Measurements from ENCODE around the gene TMEM150A.

TMEM150A gene

DNA sequence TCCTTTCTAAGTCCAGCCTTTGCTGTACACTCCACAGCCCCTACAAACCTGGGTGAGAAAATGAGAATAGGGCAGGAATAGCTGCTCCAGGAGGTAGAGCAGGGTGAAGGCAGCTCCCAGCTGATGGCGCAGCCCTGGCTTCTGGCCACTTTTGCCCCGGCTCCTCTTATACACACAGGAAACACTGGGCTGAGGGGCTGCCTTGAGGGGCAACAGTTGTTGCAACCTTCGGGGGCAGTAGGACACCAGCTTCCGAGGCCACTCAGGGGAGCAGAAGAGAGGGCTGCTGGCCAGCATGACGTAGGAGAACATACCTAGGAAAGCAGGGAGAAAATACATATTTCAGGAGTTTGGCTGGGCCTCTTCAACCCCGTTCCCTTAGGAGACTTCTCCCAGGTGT is 49.3 kb downstream of the TMEM150A start:
- TF ChIP-seq SIN3A (IDR thresholded peaks at IDR 0.05; ENCODE audit: borderline replicate concordance, insufficient read depth, low read length), result no peak
- TF ChIP-seq, protein P1, sequence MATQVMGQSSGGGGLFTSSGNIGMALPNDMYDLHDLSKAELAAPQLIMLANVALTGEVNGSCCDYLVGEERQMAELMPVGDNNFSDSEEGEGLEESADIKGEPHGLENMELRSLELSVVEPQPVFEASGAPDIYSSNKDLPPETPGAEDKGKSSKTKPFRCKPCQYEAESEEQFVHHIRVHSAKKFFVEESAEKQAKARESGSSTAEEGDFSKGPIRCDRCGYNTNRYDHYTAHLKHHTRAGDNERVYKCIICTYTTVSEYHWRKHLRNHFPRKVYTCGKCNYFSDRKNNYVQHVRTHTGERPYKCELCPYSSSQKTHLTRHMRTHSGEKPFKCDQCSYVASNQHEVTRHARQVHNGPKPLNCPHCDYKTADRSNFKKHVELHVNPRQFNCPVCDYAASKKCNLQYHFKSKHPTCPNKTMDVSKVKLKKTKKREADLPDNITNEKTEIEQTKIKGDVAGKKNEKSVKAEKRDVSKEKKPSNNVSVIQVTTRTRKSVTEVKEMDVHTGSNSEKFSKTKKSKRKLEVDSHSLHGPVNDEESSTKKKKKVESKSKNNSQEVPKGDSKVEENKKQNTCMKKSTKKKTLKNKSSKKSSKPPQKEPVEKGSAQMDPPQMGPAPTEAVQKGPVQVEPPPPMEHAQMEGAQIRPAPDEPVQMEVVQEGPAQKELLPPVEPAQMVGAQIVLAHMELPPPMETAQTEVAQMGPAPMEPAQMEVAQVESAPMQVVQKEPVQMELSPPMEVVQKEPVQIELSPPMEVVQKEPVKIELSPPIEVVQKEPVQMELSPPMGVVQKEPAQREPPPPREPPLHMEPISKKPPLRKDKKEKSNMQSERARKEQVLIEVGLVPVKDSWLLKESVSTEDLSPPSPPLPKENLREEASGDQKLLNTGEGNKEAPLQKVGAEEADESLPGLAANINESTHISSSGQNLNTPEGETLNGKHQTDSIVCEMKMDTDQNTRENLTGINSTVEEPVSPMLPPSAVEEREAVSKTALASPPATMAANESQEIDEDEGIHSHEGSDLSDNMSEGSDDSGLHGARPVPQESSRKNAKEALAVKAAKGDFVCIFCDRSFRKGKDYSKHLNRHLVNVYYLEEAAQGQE (IDR thresholded peaks at IDR 0.05; ENCODE audit: insufficient read depth in 1 of 2, low read depth in 2 of 2, low read length in 2 of 2), result no peak
- no peak for TF ChIP-seq POLR2AphosphoS5 (IDR thresholded peaks at IDR 0.05; ENCODE audit: low read depth, low read length)
- TF ChIP-seq TAF1 (IDR thresholded peaks at IDR 0.05; ENCODE audit: borderline replicate concordance, insufficient read depth, low read length), result no peak
- no peak for TF ChIP-seq FOXP2 (optimal IDR thresholded peaks at IDR 0.05; ENCODE audit: borderline replicate concordance, extremely low read depth, extremely low read length, insufficient read depth)

DNA sequence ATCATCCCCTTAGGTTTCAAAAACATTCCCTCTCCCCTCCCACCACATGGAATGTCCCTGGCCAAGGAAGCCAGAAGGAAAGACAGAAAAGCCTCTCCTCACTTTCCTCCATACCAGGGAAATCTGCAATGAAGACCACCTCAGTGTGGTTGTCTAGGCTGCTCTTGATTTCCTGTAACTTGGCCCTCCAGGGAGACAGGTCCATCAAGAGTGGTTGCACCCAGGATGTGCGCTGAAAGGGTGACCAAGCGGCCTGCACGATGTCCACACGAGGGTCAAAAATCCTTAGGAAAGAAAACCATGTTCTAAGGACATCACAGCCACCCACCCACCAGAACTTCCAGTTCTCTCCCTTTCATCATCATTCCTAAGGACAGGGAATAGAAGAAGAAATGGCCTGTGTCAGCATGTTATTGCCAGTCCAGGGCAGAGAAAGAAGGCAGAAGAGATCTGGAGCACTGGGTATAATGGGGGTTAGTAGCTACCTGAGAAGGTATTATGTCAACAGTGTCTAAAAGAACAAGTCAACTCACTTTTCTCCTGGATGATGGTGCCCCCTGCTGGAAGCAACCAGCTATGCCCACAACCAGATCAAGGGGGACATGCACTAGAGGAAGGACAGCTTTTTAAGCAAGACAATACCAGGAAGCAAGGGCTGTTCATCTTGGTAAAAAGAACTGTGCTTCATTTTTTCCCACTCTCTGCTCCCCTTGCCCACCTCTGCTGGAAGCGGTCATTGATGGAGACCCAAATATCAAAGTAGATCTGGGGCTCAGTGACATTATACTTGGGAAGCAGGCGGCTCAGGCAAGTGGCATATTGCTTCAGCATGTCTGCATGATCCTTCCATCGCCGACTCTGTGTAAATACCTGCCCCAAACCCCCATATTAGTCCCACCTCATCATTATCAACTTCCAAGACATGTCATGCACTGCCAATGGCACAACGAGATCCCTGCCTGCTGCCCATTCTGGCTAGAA is 50.5 kb downstream of the TMEM150A start:
- TF ChIP-seq, protein P1 (IDR thresholded peaks at IDR 0.05; ENCODE audit: insufficient read depth in 1 of 2, low read depth in 2 of 2, low read length in 2 of 2), result no peak
- TF ChIP-seq FOXP2 (optimal IDR thresholded peaks at IDR 0.05; ENCODE audit: borderline replicate concordance, extremely low read depth, extremely low read length, insufficient read depth), result no peak
- no peak for TF ChIP-seq SIN3A (IDR thresholded peaks at IDR 0.05; ENCODE audit: borderline replicate concordance, insufficient read depth, low read length)

DNA sequence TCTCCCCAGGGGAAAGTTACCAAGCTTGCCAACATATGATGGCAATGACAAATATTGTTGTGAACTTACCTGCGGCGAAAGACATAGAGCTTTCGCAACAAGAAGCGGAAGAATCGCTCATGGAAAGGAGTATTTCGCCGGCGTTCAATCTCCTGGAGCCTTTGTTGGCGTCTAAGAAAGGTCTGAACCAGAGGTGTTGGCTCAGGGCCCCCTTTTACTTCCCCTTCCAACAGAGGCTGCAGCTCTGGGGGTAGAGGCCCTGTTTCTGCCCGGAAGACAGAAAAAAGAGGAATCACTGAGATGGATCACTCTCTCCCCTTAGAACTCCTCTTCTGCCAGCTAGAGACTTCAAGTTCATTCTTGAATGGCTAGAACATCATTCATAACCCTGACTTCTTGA is 52.0 kb downstream of the TMEM150A start:
- TF ChIP-seq TAF1 (IDR thresholded peaks at IDR 0.05; ENCODE audit: borderline replicate concordance, insufficient read depth, low read length), result no peak
- no peak for TF ChIP-seq SIN3A (IDR thresholded peaks at IDR 0.05; ENCODE audit: borderline replicate concordance, insufficient read depth, low read length)
- TF ChIP-seq, protein P1 (IDR thresholded peaks at IDR 0.05; ENCODE audit: insufficient read depth in 1 of 2, low read depth in 2 of 2, low read length in 2 of 2), result no peak
- no peak for TF ChIP-seq POLR2AphosphoS5 (IDR thresholded peaks at IDR 0.05; ENCODE audit: low read depth, low read length)
- no peak for TF ChIP-seq FOXP2 (optimal IDR thresholded peaks at IDR 0.05; ENCODE audit: borderline replicate concordance, extremely low read depth, extremely low read length, insufficient read depth)

DNA sequence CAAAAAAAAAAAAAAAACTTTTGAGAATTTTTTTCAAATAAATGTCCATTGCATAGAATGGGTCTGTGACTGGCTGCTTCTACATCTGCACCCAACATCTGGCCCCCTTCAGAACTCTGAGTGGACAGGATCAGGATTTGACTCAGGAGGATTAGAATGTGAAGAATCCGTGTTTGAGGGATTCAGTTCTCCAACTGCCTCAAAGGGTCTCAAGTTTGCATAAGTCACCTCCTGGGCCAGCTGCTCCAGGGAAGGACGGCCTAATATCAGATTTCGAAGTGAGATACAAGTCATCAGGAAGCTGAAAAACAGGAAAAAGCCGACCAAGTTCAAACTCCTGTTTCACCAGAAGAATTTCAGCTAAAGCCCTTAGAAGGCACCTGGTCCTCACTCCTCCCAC is 52.7 kb downstream of the TMEM150A start:
- TF ChIP-seq SIN3A (IDR thresholded peaks at IDR 0.05; ENCODE audit: borderline replicate concordance, insufficient read depth, low read length), result no peak
- TF ChIP-seq FOXP2 (optimal IDR thresholded peaks at IDR 0.05; ENCODE audit: borderline replicate concordance, extremely low read depth, extremely low read length, insufficient read depth), result no peak
- TF ChIP-seq POLR2AphosphoS5 (IDR thresholded peaks at IDR 0.05; ENCODE audit: low read depth, low read length), result no peak
- no peak for TF ChIP-seq TAF1 (IDR thresholded peaks at IDR 0.05; ENCODE audit: borderline replicate concordance, insufficient read depth, low read length)
- TF ChIP-seq, protein P1 (IDR thresholded peaks at IDR 0.05; ENCODE audit: insufficient read depth in 1 of 2, low read depth in 2 of 2, low read length in 2 of 2), result no peak
